K562 (cell line): ENCODE data around the gene SLC36A3. TPM values are rescaled to one million over a fixed set of nuclear protein-coding genes. Genes with fewer than 3 reads are reported as not detected.

Experiments used
- AFF1 ChIP-seq, 2 experiments: fragments of 450-650 bp; IDR thresholded peaks; 2 replicates each; pipeline ENCODE4 v1.6.1; 2018; ENCODE audit warnings: mild to moderate bottlenecking in 2 of 2, low read depth in 1 of 2; ENCODE audit not compliant: partially characterized antibody in 2 of 2
- ARID1B ChIP-seq: fragments of 450-650 bp; IDR thresholded peaks from 2 replicates; pipeline ENCODE4 v1.6.1; 2016; ENCODE audit warnings: antibody characterized with exemption, mild to moderate bottlenecking, inconsistent platforms
- CREB1 ChIP-seq, 2 experiments: sonication (generic) in 1 of 2; formaldehyde crosslinking in 1 of 2; IDR thresholded peaks; 2 replicates each; pipeline versions ENCODE4 v1.6.1 to v1.8.0; 2012 to 2022; ENCODE audit warnings: inconsistent platforms in 1 of 2, mild to moderate bottlenecking in 1 of 2, missing genetic modification reagents in 1 of 2, moderate library complexity in 1 of 2
- ELF1 ChIP-seq: fragments of 200-800 bp; sonication (Bioruptor generic); IDR thresholded peaks from 2 replicates; pipeline ENCODE4 v1.6.1; 2016; ENCODE audit warnings: missing genetic modification characterization, missing compliant biosample characterization
- GTF3C2 ChIP-seq: IDR thresholded peaks from 3 replicates; pipeline ENCODE4 v1.6.1; 2011; ENCODE audit warnings: borderline replicate concordance, mild to moderate bottlenecking, moderate library complexity; ENCODE audit not compliant: insufficient read length; ENCODE audit errors: extremely low read depth
- HNRNPL ChIP-seq: fragments of 200-400 bp; formaldehyde crosslinking; IDR thresholded peaks from 2 replicates; pipeline ENCODE4 v1.6.1; 2017; ENCODE audit warnings: low read depth, mild to moderate bottlenecking, low read length
- MCM2 ChIP-seq: fragments of 450-650 bp; IDR thresholded peaks from 2 replicates; pipeline ENCODE4 v1.6.1; 2017; ENCODE audit warnings: low read depth, mild to moderate bottlenecking
- NFATC3 ChIP-seq: fragments of 450-650 bp; IDR thresholded peaks from 2 replicates; pipeline ENCODE4 v1.6.1; 2017; ENCODE audit warnings: mild to moderate bottlenecking
- NFRKB ChIP-seq: fragments of 450-650 bp; IDR thresholded peaks from 2 replicates; pipeline ENCODE4 v1.6.1; 2016; ENCODE audit warnings: low read depth
- NKRF ChIP-seq: fragments of 450-650 bp; IDR thresholded peaks from 2 replicates; pipeline ENCODE4 v1.6.1; 2016; ENCODE audit warnings: borderline replicate concordance
- SMARCA4 ChIP-seq: fragments of 450-650 bp; IDR thresholded peaks from 2 replicates; pipeline ENCODE4 v1.6.1; 2016
- TAF9B ChIP-seq: fragments of 450-650 bp; IDR thresholded peaks from 2 replicates; pipeline ENCODE4 v1.6.1; 2018; ENCODE audit warnings: mild to moderate bottlenecking; ENCODE audit not compliant: partially characterized antibody
- ZNF316 ChIP-seq: fragments of 450-650 bp; IDR thresholded peaks from 2 replicates; pipeline ENCODE4 v1.6.1; 2016
- ZNF764 ChIP-seq: fragments of 250-450 bp; sonication (Bioruptor Pico); IDR thresholded peaks from 2 replicates; pipeline ENCODE4 v1.4.0; 2020; ENCODE audit warnings: low read depth, mild to moderate bottlenecking, moderate library complexity
- polyA plus RNA-seq, 8 experiments: library from polyadenylated mRNA; depleted of rRNA in 4 of 8; stranded (reverse) in 5 of 8; unstranded in 3 of 8; fragments of >200 nt; fragmentation: Nextera tagmentation in 2 of 8; fragmentation: Illumina TruSeq in 1 of 8; extraction: Ambion mirVana in 2 of 8; extraction: Trizol in 1 of 8; gene quantifications; 2 replicates each; pipeline versions ENCODE4 v1.2.1 to v1.2.3, GENCODE V29; 2011 to 2014; ENCODE audit warnings: inconsistent platforms in 1 of 8, missing spikeins in 1 of 8
- total RNA-seq, 7 experiments: library from RNA; depleted of rRNA in 6 of 7; stranded (reverse); fragments of >200 nt in 6 of 7; fragmentation: Illumina TruSeq in 2 of 7; extraction: Trizol in 2 of 7; gene quantifications; 2 replicates each; pipeline versions ENCODE4 v1.2.1 to v1.2.3, GENCODE V29; 2011 to 2021; ENCODE audit warnings: low replicate concordance in 1 of 7
- TF ChIP-seq, protein P1 (sequence below): fragments of 150-350 bp; conservative IDR thresholded peaks from 2 replicates; pipeline ENCODE4 v1.6.1; 2014; ENCODE audit warnings: low read length

SLC36A3 gene
- total and polyA plus RNA-seq, 9 of the 15 experiments (the other 6 are each of a cell fraction or from before 2014, with no cell fraction given), result not detected

- TF ChIP-seq, protein P1, sequence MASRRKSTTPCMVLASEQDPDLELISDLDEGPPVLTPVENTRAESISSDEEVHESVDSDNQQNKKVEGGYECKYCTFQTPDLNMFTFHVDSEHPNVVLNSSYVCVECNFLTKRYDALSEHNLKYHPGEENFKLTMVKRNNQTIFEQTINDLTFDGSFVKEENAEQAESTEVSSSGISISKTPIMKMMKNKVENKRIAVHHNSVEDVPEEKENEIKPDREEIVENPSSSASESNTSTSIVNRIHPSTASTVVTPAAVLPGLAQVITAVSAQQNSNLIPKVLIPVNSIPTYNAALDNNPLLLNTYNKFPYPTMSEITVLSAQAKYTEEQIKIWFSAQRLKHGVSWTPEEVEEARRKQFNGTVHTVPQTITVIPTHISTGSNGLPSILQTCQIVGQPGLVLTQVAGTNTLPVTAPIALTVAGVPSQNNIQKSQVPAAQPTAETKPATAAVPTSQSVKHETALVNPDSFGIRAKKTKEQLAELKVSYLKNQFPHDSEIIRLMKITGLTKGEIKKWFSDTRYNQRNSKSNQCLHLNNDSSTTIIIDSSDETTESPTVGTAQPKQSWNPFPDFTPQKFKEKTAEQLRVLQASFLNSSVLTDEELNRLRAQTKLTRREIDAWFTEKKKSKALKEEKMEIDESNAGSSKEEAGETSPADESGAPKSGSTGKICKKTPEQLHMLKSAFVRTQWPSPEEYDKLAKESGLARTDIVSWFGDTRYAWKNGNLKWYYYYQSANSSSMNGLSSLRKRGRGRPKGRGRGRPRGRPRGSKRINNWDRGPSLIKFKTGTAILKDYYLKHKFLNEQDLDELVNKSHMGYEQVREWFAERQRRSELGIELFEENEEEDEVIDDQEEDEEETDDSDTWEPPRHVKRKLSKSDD, result no peak
- TF ChIP-seq ZNF764 (CRISPR knock-in tag), result no peak
- TF ChIP-seq CREB1 (IDR thresholded peaks at IDR 0.05), result no peak
- no peak for TF ChIP-seq CREB1 (CRISPR knock-in tag; IDR thresholded peaks at IDR 0.05)
- TF ChIP-seq MCM2, result no peak
- no peak for TF ChIP-seq ZNF316
- TF ChIP-seq ELF1, result no peak
- TF ChIP-seq GTF3C2, result no peak
- no peak; the same call in 1 of the 2 replicates for TF ChIP-seq SMARCA4
- no peak for TF ChIP-seq AFF1 (IDR thresholded peaks at IDR 0.05; ENCODE audit: low read depth in 1 of 2, partially characterized antibody in 2 of 2)
- TF ChIP-seq HNRNPL, result no peak
- TF ChIP-seq ARID1B, result peak; percentile 40; the same call in 1 of the 2 replicates
- TF ChIP-seq NFRKB, result no peak
- no peak for TF ChIP-seq TAF9B
- no peak for TF ChIP-seq NFATC3
- TF ChIP-seq NKRF, result no peak
Observed at GRCh38 chr5:151245680-151246219, 57.8 kb downstream of the SLC36A3 start (continued).
